Right atrium auricular region (tissue), 2 donors: ENCODE data around the gene GMDS. TPM values are rescaled to one million over a fixed set of nuclear protein-coding genes. Genes with fewer than 3 reads are reported as not detected.

ENCODE experiments used
- DNase-seq: peaks from one replicate; pipeline ENCODE4 v3.0.0-alpha.2; 2019; ENCODE audit warnings: low spot score
- H3K27ac ChIP-seq, 2 donors: fragments of 200-600 bp; sonication (generic); 1 replicate in 1 of 2; 2 replicates in 1 of 2; pipeline ENCODE4 v1.5.1; 2016 to 2019
- H3K27me3 ChIP-seq, 2 donors: fragments of 200-600 bp; sonication (generic); one replicate each; pipeline versions ENCODE4 v1.5.1 to v1.6.0; 2017 to 2019
- H3K36me3 ChIP-seq: fragments of 200-600 bp; sonication (generic); one replicate; pipeline ENCODE4 v1.5.1; 2016
- H3K4me1 ChIP-seq, 2 donors: fragments of 200-600 bp; sonication (generic); one replicate each; pipeline versions ENCODE4 v1.5.1 to v1.6.0; 2017 to 2019
- H3K4me3 ChIP-seq, 2 donors: fragments of 200-600 bp; sonication (generic); 1 replicate in 1 of 2; 2 replicates in 1 of 2; pipeline ENCODE4 v1.5.1; 2017 to 2019; ENCODE audit warnings: mild to moderate bottlenecking in 1 of 2, moderate library complexity in 1 of 2
- H3K9me3 ChIP-seq, 2 donors: fragments of 200-600 bp; sonication (generic); one replicate each; pipeline ENCODE4 v1.5.1; 2019
- total RNA-seq, 2 donors: library from RNA; depleted of rRNA; stranded (reverse); fragments of >200 nt; gene quantifications; one replicate each; pipeline ENCODE4 v1.1.0, GENCODE V29; 2016
- TF ChIP-seq, protein P1 (sequence below), 2 donors: fragments of 200-600 bp; sonication (generic); IDR thresholded peaks; one replicate each; pipeline ENCODE4 v1.5.1; 2019; ENCODE audit warnings: antibody characterized with exemption in 2 of 2

GMDS gene
- total RNA-seq, 2 donors from 2014 or later: 11.1 to 11.8 TPM

DNA sequence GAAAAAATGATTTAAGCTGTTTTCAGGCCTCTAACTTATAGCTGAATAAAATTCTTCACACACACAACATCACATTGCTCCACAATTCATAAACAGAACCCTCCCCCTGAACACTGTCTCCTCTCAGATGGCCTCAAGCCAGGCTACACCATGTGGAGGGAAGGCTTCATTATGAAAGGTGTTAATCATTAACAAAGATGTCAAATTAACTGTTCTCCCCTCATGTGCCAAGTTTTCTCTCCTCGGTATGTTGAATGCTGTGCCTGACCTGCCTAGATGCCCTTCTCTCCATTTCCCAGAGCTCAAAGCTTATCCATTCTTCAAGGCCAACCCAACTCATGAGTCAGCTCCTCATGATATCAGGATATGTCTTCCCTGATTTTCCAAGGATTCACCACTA, 210.4 kb downstream of the GMDS start:
- Histone ChIP-seq H3K4me1 (no peaks in the 10 kb centered on the region), H3K27me3 (no peaks in the 10 kb centered on the region), H3K27ac (no peak overlapping the region), H3K36me3 (no peaks in the 10 kb centered on the region), H3K9me3 (no peaks in the 10 kb centered on the region), H3K4me3 (no peak overlapping the region)
- no peak for DNase-seq
- TF ChIP-seq, protein P1, sequence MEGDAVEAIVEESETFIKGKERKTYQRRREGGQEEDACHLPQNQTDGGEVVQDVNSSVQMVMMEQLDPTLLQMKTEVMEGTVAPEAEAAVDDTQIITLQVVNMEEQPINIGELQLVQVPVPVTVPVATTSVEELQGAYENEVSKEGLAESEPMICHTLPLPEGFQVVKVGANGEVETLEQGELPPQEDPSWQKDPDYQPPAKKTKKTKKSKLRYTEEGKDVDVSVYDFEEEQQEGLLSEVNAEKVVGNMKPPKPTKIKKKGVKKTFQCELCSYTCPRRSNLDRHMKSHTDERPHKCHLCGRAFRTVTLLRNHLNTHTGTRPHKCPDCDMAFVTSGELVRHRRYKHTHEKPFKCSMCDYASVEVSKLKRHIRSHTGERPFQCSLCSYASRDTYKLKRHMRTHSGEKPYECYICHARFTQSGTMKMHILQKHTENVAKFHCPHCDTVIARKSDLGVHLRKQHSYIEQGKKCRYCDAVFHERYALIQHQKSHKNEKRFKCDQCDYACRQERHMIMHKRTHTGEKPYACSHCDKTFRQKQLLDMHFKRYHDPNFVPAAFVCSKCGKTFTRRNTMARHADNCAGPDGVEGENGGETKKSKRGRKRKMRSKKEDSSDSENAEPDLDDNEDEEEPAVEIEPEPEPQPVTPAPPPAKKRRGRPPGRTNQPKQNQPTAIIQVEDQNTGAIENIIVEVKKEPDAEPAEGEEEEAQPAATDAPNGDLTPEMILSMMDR (IDR thresholded peaks at IDR 0.05): no peak

DNA sequence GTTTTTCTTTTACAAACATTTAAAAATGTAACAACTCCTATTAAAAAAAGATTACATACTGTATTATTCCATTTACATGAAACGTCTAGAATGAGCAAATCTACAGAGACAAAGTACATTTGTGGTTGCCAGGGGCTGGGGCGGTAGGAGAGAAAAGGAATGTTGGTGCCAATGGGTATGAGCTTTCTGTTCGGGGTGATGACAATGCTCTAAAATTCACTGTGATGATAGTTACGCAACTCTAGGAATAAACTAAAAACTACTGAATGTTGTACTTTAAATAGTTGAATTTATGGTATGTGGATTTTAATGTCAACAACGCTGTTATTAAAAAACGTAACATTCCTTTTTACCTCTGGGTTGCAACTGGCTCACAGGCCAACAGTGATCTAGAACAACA, 211.1 kb downstream of the GMDS start:
- Histone ChIP-seq H3K27ac (no peak overlapping the region), H3K4me3 (no peak overlapping the region), H3K36me3 (no peaks in the 10 kb centered on the region), H3K27me3 (no peaks in the 10 kb centered on the region), H3K4me1 (no peaks in the 10 kb centered on the region), H3K9me3 (no peaks in the 10 kb centered on the region)
- TF ChIP-seq, protein P1 (IDR thresholded peaks at IDR 0.05): no peak
- DNase-seq: no peak

DNA sequence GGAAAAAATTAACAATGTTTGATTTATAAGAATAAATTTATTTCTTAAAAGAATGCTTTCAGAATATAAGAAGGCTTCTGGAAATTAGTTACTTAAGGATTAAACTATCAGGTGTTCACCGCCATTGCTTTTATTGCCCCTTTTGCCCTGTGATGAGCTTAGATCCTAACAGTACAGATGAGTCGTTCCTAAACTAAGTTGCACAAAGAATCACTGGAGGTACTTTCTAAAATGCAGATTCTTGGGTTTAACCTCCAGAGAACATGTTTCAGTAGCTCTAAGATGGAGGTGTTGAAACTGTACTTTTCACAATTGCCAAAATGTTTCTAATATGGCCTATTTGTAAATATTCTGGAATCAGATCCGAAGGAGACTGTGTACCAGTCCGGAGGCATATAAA, 211.9 kb downstream of the GMDS start:
- Histone ChIP-seq H3K4me3 (no peak overlapping the region), H3K36me3 (no peaks in the 10 kb centered on the region), H3K27ac (no peak overlapping the region), H3K9me3 (no peaks in the 10 kb centered on the region), H3K27me3 (no peaks in the 10 kb centered on the region), H3K4me1 (no peaks in the 10 kb centered on the region)
- no peak for DNase-seq
- TF ChIP-seq, protein P1 (IDR thresholded peaks at IDR 0.05): no peak

DNA sequence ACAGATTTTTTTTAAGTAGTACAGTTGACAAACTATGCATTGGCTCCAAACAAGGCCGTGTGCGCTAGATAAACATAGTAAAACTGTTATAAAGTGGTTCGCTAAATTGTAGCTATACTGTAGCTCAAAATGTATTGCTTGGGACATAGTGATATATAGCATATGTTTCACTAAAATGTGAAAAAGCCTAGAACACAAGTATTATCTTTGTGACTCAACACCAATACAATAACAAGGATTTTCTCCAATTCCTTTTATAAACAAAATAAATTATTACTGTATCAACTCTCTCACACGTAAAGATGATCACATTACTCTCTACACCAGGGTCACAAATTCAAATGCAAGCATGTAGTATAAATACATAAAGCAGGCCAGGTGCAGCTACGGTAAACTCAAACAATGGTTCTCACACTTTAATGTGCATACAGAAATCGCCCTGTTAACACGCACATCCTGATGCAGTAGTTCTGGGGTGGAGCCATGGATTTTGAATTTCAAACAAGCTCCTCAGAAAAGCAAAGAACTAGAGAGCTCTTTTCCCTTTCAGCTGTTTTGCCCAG, 214.6 kb downstream of the GMDS start:
- Histone ChIP-seq H3K36me3 (no peaks in the 10 kb centered on the region), H3K9me3 (no peaks in the 10 kb centered on the region), H3K4me1 (no peaks in the 10 kb centered on the region), H3K27ac (no peak overlapping the region), H3K27me3 (no peaks in the 10 kb centered on the region), H3K4me3 (no peak overlapping the region)
- no peak for DNase-seq
- TF ChIP-seq, protein P1 (IDR thresholded peaks at IDR 0.05): no peak

DNA sequence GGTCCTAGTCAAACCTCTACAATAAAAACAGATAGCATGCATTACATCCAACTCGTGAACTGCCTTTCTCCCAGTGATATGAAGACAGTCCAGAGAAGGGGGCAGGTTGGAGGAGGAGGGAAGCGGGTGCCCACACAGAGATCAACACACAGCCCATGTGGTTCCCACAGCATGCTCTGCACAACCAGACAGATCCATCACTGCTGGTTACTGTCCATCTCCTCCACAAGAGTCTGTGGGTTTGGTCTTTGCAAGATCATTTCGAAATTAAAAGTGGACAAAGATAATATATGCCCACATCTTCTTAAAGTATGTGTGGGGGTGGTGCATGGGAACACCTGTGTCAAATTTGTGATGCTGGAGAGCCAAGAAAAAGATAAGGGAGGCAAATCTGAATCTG, 215.5 kb downstream of the GMDS start:
- no peak overlapping the region for H3K27ac ChIP-seq
- no peaks in the 10 kb centered on the region for H3K36me3 ChIP-seq
- H3K27me3 ChIP-seq: no peaks in the 10 kb centered on the region
- no peaks in the 10 kb centered on the region for H3K4me1 ChIP-seq
- TF ChIP-seq, protein P1 (IDR thresholded peaks at IDR 0.05): no peak
- H3K9me3 ChIP-seq: no peaks in the 10 kb centered on the region
- DNase-seq: no peak
- no peak overlapping the region for H3K4me3 ChIP-seq

DNA sequence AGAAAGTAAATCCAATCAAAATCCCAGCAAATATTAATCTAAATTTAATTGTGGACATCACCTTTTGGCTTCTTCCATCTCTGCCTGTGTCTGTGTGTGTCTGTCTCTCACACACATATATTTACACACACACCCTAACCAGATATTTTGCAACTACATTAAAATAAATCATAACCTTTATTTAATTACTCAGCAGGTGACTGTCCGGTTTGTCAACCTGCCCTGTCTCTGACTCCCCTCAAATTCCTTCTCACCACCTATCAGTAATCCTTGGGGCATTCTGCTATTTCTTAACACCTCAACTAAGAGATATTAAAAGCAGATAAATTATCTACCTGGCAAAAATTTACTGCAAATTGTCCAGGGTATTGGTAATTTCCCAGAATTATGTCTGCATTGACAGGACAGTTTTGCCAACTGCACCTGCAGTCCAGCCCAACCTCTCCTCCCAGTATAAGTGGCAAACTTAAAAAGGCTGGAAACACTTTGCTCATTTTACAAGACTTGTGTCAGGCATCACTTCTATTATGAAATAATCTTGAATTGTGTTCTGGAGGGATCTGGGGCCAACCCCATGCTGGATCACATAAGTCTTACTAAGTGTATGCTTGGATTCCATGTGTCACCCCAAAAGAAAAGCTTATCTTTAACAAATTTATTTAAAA, 216.1 kb downstream of the GMDS start:
- no peaks in the 10 kb centered on the region for H3K27me3 ChIP-seq
- H3K36me3 ChIP-seq: no peaks in the 10 kb centered on the region
- no peak overlapping the region for H3K27ac ChIP-seq
- TF ChIP-seq, protein P1 (IDR thresholded peaks at IDR 0.05): no peak
- no peak for DNase-seq
- H3K4me3 ChIP-seq: no peak overlapping the region
- no peaks in the 10 kb centered on the region for H3K4me1 ChIP-seq
- no peaks in the 10 kb centered on the region for H3K9me3 ChIP-seq
